SK-N-SH treated with all-trans-retinoic acid at 6 μM for 48 hours (cell line): ENCODE data around the gene TPPP.
"Not testable (repeated sequence)": the region's sequence is repeated elsewhere in the genome, so short reads cannot be mapped to it uniquely, and the experiment has no call there.

Source experiments
- ARNTL ChIP-seq: fragments of 450-650 bp; formaldehyde crosslinking; IDR thresholded peaks from 2 replicates; pipeline ENCODE4 v1.5.0; 2020; ENCODE audit warnings: low read depth, mild to moderate bottlenecking, moderate library complexity, borderline replicate concordance
- CREB5 ChIP-seq: fragments of 250-450 bp; sonication (Bioruptor Pico); IDR thresholded peaks from 2 replicates; pipeline ENCODE4 v1.5.1; 2020; ENCODE audit warnings: low read depth, mild to moderate bottlenecking, moderate library complexity
- GLIS3 ChIP-seq: fragments of 250-450 bp; sonication (Bioruptor Pico); IDR thresholded peaks from 2 replicates; pipeline ENCODE4 v1.5.0; 2020; ENCODE audit warnings: mild to moderate bottlenecking, moderate library complexity
- PATZ1 ChIP-seq: fragments of 250-450 bp; sonication (Bioruptor Pico); IDR thresholded peaks from 2 replicates; pipeline ENCODE4 v1.8.0; 2020; ENCODE audit warnings: mild to moderate bottlenecking, moderate library complexity, borderline replicate concordance
- PPARA ChIP-seq: fragments of 250-450 bp; sonication (Bioruptor Pico); IDR thresholded peaks from 2 replicates; pipeline ENCODE4 v1.5.0; 2020; ENCODE audit warnings: mild to moderate bottlenecking, borderline replicate concordance
- RARB ChIP-seq: fragments of 250-450 bp; sonication (Bioruptor Pico); IDR thresholded peaks from 2 replicates; pipeline ENCODE4 v1.8.0; 2021; ENCODE audit warnings: mild to moderate bottlenecking, moderate library complexity
- SNAI2 ChIP-seq: fragments of 250-450 bp; sonication (Bioruptor Pico); IDR thresholded peaks from 2 replicates; pipeline ENCODE4 v1.5.0; 2020; ENCODE audit warnings: mild to moderate bottlenecking, moderate library complexity
- TCF4 ChIP-seq: fragments of 250-450 bp; sonication (Bioruptor Pico); IDR thresholded peaks from 2 replicates; pipeline ENCODE4 v1.8.0; 2021; ENCODE audit warnings: mild to moderate bottlenecking, moderate library complexity, borderline replicate concordance
- ZC3H10 ChIP-seq: fragments of 250-450 bp; sonication (Bioruptor Pico); IDR thresholded peaks from 2 replicates; pipeline ENCODE4 v1.5.1; 2021; ENCODE audit warnings: mild to moderate bottlenecking, moderate library complexity
- ZFP3 ChIP-seq: fragments of 250-450 bp; sonication (Bioruptor Pico); IDR thresholded peaks from 2 replicates; pipeline ENCODE4 v1.5.0; 2020; ENCODE audit warnings: mild to moderate bottlenecking, moderate library complexity
- ZFP30 ChIP-seq: fragments of 450-650 bp; formaldehyde crosslinking; IDR thresholded peaks from 2 replicates; pipeline ENCODE4 v1.5.0; 2022; ENCODE audit warnings: mild to moderate bottlenecking, moderate library complexity
- ZNF565 ChIP-seq: fragments of 450-650 bp; formaldehyde crosslinking; conservative IDR thresholded peaks from 2 replicates; pipeline ENCODE4 v1.5.0; 2020; ENCODE audit warnings: low read depth, mild to moderate bottlenecking, moderate library complexity
- ZNF70 ChIP-seq: fragments of 450-650 bp; formaldehyde crosslinking; IDR thresholded peaks from 2 replicates; pipeline ENCODE4 v1.5.0; 2020; ENCODE audit warnings: mild to moderate bottlenecking, moderate library complexity
- ZNF8 ChIP-seq: fragments of 450-650 bp; formaldehyde crosslinking; IDR thresholded peaks from 2 replicates; pipeline ENCODE4 v1.5.0; 2020; ENCODE audit warnings: mild to moderate bottlenecking, moderate library complexity

- not testable (repeated sequence) for TF ChIP-seq ARNTL (CRISPR knock-in tag); ZNF70 (CRISPR knock-in tag); CREB5 (CRISPR knock-in tag); RARB; SNAI2; PATZ1 (CRISPR knock-in tag); ZNF8 (CRISPR knock-in tag); ZFP30; PPARA (CRISPR knock-in tag); ZFP3 (CRISPR knock-in tag); TCF4 (CRISPR knock-in tag); ZNF565; GLIS3; ZC3H10 (CRISPR knock-in tag)
Observed at GRCh38 chr5:727087-727486, 33.9 kb upstream of the TPPP start.
